ENCODE measurements around the gene ATP8B3.

- TF ChIP-seq GATA2 (IDR thresholded peaks at IDR 0.05; ENCODE audit: low read depth, low read length): no peak
- TF ChIP-seq GATA3 (IDR thresholded peaks at IDR 0.05; ENCODE audit: low read depth, low read length): no peak
Measured at GRCh38 chr19:1750343-1751021, 61.6 kb downstream of the ATP8B3 start.

Data from SH-SY5Y (cell line).